Cerebellar nuclear complex (tissue), 1 donor: ENCODE results near the gene COA5.

Experiments
- DNase-seq, 2 experiments: peaks; one replicate each; lab custom pipeline; 2025; lab: John Stamatoyannopoulos, UW

Gene COA5

DNA sequence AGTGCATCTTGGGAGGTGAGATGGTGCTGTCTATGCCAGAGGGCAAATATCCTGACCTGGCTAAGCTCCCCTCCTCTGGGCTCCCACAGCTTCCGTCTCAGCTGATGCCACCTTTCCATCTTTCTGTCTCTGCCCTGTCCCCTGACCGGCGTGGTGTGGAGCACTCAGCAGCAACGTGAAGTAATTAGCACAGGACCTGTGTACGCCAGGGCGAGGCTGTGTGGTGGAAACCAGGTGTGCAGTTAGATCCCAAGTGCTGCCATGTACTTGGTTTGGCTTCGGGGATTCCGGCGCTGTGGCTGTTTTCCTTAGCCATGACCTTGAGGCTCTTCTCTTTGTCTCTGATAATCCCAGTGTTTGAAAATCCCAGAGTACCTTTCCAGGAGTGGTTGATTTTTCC is 36.5 kb downstream of the COA5 start:
- no peak for DNase-seq

DNA sequence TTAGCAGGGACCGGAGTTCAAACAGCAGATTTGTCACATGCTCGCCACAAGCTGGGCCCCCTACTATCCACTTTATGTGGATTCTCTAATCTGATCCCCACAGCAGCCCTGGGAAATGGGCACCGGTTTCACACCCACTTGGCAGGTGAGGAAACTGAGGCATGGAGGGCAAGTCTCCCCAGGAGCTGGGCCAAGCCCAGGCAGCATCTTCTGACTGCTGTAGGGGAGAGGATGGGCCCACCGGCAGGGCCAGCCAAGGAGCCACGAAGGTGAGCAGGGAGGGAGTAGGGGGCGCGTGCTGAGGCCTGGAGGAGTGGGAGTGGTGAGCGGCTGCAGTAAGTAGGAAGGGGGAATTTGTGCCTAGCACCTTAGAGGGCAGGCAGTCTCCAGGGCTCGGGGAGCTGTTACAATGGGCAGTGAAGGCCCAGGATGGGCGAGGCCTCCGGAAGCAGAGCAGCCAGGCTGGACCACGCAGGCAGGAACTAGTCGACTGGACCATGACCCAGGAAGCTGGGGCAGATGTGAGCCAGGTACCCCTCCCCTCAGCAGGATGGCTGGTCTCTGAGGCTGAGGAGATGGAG is 37.1 kb downstream of the COA5 start:
- no peak for DNase-seq

DNA sequence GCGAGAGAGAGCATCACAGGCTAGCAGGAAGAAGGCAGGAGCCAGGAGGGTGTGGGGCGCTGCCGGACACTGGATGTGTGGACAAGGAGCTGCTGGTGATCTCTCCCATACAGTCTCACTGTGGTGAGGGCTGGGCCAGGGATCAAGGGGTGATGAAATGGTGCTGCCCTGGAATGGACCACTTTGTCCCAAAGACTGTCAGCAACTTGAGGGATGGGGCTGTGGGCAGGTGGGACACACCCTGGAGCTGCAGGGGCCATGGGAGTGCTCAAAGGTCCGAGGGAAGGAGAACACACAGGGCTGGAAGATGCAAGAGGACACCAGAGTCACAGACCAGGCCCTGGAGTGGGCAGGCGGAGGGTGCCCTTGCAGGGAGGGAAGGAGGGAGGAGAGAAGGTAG is 38.0 kb downstream of the COA5 start:
- DNase-seq, result no peak

DNA sequence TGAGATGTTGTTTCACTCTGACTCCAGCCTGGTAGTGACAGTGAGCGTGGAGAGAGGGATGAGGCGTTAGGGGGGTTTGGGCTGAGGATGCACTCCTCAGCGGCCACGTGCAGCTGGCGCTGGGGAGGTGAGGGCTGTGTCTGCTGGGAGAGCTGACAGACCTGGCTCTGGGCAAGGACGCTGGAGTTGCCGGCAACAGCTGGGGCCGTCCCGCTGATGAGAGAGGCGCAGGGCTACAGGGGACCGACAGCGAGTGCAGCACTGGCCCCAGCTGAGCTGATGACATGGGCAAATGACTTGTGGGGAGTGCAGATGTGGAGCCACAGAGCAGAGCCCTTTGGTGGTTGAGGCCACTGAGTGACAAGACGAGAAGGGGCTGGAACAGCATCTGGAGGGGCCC is 38.4 kb downstream of the COA5 start:
- DNase-seq, result no peak

DNA sequence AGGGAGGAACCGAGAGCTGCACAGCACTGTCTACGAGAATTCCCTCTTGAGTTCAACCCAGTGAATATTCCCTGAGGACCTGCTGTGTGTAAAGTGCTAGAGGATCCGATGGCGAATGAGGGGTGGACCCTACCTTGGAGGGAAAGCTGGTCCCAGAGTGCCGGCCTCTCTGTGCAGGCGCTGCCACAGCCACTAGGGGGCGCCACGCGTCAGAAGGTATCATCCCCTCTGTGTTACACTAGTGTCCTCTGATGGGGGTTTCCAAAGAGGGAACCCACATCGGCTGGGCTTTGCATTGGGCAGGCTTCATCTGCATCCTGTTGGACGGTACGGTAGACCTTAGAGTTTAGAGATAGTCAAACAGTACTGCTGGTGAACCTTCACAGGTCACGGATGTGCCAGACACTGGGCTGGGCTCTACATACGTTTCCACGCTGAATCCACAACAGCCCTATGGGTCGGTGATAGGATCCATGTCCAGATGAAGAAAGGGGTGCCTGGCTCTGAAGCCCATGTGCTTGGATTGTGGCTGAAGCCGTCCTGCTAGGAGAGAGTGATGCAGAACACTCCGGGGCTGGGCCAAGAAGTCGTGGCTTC is 39.0 kb downstream of the COA5 start:
- no peak for DNase-seq

DNA sequence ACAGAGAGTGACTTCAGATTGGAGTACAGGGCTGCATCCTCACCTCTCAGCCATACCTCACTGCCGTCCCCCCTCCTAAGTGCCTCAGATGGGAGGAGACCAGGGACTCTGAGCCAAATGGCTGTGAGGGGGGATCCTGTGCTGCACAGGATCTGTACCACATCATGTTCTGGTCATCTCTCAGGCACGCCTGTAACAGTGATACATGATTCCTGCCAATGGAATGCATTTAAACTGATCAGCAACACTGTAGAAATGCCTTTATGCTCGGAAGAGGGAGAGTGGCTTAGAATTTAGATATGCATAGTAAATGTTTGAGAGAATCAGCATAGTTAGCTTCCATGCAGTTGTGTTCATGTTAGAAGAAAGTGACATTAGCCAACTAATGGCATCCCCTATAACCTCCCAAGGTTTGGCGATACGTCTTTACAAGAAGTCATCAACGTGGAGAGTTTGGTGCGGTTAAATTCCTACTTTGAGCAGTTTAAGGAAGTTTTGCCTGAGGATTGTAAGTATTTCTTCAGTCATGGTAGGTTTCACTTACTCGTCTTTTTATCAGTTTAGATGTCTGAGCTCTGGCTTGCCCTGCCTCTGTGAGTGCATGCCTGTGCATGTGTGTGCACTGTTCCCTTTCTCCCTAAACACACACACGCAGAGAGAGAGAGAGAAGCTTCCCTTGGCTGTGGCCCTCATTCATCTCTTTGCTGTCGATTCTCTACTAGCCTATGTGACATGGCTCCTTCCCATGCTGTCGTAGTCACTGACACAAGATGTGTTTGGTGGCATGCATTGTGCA is 40.0 kb downstream of the COA5 start:
- no peak for DNase-seq

DNA sequence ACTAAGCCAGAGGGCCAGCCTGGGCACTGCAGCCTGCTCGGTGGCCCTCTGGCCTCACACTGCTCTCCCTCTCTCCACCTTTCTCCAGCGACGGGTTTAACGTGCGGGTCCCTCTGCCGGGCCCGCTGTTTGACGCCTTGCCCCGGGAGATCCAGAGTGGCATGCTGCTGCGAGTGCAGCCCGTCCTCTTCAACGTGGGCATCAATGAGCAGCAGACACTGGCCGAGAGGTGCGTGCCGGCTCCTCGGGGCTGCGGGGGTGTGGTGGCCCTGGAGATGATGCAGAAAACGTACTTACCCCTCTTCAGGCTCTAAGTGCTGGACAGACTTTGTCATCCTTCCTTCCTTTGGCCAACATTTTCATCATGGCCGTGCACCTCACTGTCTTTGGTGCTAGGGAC is 42.4 kb downstream of the COA5 start:
- DNase-seq, result no peak

DNA sequence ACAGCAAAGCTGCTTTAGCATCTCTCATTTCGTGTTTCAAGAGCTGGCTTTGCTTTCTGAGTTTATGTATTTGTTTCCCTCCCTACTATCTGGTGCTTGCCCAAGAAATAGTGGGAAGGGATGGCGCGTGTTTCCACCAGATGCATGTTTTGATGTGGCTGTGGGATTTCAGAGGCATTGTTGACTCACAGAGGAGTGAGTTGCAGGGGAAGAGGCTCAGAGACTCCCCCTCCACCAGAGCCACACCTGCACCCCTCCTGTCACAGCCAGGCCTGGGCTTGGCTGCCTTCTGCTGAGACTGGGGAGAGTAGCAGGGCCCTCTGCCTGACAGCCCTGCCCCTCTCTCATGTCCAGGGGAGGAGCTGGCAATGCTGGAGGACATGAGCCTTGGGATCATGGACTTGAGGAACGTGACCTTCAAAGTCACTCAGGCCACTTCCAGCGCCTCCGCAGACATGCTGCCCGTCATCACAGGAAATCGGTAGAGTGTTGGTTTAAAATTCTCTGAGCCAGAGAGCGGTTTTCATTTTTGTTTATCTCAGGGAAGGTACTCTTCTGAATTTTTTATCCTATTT is 42.9 kb downstream of the COA5 start:
- no peak for DNase-seq

DNA sequence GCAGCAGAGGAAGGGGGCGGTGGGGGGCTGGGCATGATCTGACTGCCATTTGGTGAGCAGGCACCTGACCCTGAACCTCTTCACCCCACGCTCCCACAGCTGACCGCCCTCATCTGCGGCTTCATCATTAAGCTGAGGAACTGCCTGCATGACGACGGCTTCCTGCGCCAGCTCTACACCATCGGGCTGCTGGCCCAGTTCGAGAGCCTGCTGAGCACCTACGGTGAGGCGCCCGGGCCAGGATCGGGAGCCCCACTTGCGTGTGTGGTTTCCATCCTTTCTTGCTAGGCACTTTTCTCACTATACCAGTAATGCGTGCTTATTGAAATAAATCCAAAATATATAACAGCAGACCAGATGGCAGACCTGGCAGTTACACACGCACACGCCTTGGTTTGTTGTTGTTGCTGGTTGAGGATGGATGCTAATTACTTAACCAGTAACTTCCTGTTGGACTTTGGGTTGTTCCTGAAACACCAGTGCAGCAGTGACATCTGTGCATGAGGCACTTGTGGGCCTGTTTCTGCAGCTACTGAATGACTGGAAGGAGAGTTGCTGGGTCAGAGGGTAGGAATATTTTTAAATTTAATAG is 43.7 kb downstream of the COA5 start:
- DNase-seq, result peak in 1 of 2 experiments; percentile 30

DNA sequence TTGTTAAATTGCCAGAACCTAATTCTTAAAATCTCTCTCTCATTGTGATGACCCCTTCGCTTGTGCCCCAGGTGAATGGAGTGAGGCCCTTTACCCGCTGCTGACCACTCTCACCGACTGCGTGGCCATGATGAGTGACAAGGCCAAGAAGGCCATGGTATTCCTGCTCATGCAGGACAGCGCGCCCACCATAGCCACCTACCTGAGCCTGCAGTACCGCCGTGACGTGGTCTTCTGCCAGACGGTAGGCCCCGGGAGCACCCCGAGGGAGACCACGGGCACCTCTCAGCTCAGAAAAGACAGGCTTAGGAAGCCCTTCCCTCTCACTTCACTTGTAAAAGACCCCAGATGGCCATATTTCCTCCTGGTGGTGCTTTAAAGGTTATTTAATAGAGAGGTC is 44.9 kb downstream of the COA5 start:
- no peak for DNase-seq

DNA sequence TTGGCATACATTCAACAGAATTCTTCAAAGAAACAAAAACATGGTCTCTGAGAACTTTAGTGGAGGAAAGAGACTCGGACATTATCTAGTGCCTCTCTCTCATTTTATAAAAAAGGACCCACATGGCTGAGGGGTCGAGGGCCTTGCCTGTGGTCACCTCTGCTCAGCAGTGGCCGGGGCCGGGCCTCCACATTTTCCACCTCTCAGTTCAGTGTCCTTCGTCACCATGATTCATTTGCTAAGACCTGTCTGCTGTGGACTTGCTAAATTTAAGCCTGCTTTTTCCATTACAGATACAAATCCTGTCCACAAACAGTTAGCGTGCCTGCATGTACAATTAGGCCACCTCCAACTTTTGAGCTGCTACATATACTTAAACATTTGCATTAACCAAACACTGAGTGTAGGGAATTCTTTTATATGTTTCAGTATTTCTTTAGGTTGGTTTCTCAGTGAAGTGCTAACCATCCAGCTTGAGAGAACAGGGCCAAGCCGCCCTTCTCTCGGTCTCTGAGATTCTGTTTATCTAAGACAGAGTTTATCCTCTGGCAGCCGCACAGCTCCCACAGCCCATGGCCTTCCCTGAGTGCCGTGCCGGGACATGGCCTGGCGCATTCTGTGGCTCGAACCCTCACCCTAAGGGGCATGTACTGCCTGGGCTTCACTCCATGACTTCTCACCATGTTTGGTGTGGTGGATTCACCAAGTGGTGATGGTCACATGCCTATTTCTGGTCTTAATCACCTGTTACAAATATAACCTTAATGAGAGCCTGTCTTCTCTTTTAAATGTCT is 46.2 kb downstream of the COA5 start:
- no peak for DNase-seq

DNA sequence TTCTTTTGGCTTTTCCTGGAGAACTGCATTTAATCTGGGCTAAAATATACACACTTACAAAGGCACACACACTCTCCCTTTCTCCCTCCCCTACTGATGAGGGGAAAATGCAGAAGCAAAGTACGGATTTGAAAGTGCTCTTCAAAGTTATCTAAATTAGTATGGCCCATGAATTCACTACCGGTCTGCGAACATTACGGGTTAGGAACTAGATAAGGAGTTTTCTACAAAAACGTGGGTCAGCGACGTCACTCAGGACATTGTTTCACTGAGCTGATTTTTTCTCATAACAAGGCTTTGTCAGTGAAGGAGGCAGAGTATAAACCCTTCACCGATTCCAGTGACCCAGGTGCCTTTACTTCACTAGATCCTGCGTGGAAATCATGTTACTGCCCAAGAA is 47.3 kb downstream of the COA5 start:
- no peak for DNase-seq

DNA sequence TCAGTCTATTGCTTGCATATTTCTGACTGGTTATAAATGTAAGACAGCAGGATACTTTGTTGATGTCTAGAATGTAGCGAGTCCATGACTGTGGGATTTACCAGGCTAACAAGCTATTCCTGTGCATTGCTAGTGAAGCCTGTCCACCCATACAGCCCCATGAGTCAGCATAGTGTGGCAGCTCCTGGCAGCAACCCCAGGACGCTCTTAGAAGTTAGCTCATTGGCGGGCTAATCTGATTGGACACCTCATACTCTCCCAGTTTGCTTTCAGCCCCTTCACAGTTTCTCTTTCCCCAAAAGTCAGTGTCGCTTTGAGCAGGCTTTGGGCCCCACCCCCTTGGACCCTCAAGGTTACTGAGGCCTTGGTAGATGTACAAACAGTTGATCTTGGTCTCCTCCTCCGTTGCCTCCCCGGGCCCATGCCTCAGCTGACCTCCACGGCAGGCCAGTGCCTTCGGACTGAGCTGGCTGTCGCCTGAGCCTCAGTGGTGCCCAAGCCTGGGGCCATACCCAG is 48.0 kb downstream of the COA5 start:
- DNase-seq, result no peak

DNA sequence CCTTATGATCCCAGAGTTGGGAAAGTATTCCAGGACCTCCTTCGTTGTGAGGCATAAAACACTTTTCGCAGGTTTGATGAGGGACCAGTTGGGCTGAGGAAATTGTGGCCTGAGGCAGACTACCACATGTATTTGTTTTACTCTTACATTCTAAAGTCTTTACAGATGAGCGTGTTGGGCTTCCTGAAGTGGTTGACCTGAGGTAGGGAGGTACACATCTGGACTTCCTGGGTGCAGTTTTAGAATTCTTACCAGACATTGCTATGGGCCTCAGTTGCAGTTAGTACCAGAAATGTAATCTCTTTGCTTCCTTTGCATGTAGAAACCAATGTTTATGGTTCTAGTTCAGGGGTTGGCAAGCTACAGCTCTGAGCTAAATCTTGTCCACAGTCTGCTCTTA is 48.7 kb downstream of the COA5 start:
- no peak for DNase-seq

DNA sequence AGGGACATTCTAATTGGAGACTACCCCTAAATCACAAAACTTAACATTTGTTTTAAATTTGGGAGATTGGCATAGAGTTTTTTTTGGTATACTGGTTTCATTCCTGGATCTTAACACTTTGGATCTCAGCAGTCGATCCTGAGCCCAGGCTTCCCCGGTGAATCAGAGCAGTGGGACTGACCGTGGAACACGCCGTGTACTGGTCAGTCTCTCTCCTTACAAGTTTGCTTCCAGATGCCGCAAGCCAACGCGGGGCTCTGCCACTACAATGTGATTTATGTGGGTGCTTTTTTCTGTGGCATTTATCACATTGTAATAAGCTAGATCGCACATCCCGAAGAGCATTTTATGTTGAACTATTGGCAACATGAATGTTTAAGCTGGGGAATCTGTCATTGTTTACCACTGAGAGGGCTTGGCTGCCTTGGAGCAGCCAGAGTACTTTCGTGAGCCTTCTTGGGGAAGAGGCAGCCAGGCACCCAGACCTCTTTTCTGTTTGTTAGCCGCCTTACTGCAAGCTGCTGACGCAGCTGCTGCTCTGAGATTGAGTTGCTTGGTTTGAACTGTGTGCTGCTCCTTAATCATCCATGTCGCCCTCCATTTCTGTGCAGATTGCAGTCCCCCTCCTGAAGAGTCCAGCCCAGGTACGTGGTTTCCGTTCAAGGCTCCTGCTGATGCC is 49.3 kb downstream of the COA5 start:
- no peak for DNase-seq

DNA sequence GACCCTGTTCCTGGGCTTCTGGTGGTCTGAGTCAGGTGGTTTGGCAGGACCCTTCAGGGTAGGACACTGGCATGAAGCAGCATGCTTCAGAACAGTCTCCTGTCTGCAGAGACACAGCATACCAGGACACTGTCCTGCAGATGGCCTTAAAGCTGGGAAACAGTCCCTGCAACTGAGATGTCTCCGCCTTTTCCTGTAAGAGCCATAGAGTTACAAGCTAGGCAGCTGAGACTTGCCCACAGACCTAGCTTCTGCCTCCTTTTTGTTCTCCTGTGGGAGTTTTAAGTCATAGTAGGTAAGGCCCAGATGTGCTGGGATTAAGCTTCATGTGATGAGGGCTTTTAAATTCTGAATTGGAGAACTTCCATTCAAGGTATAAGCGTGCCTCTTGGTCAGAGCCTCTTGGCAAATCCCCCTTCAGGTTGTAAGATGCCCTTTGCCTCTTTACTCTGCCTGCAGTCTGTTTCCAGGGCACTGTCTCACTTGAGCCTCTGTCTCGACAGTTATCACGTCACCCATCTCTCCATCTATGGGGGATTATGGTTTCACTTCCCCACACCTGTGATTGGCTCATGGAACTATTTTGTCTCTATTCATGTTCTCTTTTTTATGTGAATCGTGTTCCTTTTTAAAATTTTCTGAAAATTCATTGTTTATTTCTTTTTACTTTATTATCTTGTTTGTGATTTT is 51.8 kb downstream of the COA5 start:
- DNase-seq, result no peak

DNA sequence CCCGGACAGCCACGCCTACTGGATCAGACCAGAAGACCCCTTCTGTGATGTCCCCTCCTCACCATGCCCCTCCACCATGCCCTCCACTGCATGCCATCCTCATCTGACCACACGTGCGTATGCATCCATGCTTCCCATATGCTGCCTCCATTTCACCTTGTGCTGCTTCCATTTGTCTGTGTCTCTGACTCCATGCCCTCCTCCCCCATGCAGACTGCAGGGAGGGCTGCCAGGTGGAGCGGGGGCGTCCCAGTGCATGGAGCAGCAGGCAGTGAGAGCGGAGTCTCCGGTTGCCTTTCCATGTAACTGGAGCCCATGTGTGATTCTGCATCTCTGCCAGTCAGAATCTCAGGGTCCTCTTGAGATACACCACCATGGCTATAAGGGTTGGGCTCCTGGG is 52.6 kb downstream of the COA5 start:
- DNase-seq, result no peak

DNA sequence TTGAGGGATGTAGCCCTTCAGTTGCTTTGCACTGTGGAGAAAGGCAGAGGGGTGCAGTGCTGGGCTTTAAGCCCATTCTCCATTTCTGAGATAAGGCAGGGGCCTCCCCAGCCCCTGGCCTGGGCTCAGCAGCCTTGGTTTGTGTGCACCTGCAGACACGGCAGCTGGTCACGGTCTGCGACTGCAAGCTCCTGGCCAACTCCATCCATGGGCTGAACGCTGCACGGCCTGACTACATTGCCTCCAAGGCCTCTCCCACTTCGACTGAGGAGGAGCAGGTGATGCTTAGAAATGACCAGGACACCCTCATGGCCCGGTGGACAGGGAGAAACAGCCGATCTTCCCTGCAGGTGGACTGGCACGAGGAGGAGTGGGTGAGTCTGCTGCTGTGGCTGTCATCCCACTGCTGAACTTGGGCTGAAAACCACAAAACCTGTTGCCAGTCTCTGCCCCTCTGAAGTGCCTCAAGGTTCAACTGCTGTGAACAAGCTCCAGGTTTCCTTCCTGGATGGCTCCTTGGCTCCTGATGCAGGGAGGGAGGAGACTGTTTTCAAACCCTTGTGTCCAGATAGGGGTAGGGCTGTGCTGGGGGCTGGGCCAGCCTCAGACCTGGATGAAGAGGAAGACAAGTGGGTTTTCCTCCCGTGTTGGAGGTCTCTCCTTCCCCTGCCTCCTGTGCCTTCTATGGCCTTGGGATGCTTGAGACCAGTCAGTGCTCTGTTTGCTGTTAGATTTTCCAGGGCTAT is 54.0 kb downstream of the COA5 start:
- no peak for DNase-seq

DNA sequence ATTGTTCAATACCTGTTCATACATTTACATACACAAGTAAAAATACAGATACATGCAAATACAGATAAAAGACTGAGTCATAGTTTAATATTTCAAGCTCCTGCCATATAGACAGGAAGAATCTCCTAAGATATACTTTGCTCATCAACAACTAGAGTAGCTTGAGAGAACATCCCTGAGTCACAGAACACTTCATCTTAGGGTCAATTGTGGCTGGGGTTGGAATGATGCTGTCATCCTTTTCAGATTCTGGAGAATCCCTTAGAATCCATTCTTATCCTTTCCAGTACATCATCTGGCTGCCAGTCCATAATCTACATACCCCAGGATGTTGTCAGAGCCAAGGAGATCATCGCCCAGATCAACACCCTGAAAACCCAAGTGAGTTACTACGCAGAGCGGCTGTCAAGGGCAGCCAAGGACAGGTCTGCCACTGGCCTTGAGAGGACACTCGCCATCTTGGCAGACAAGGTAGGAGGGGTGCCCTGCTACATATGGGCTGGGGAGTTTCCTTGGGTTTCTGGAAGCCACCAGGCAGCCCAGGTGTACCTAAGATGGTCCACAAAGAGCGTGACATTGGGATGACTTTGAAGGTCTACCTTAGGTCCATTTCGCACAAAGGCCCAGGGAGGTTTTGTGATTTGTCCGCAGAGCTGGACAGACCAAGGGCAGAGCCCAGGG is 55.7 kb downstream of the COA5 start:
- no peak for DNase-seq
